ENCODE measurements around the gene MIS12. TPM values are rescaled to one million over a fixed set of nuclear protein-coding genes. Genes with fewer than 3 reads are reported as not detected.

Gene MIS12
- total and polyA plus RNA-seq, 2 of the 4 experiments (the other 2 are of a cell fraction): 7.5 to 11.7 TPM

DNA sequence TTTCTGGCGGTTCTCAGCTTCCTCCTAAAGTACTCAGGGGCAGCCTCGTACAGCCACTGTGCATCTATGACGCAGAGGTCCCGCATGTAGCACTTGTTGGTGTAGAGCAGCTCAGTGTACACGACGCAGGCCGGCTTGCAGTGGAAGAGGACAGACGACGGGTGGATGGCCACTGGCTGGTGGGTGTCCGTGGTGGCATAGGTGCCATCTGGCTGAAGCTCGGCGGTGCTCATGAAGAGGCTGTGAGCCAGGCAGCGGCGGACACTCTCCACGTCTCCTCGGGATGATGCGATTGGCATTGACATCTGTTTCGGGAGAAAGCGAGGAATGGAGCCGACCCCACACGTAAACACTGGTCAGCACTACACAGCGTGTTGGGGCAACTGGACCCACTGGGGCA is 42.2 kb upstream of the MIS12 start:
- dilution Hi-C loops (cut with HindIII; ENCODE audit: low sequenced_read_pairs, unreplicated experiment) (no loop called here), intact Hi-C loops (cut with micrococcal nuclease) (no loop called here), in situ Hi-C loops (cut with MboI; ENCODE audit: low sequenced_read_pairs) (loop anchor here (5.0 kb wide), 1 partner anchor 197 kb away; no protein-coding TSS in a partner anchor)
- no peaks in the 10 kb centered on the region for H3K9me1 ChIP-seq (ENCODE audit: insufficient read depth, low read length)
- H2BK20ac ChIP-seq (ENCODE audit: low read depth, low read length): no peak overlapping the region
- H3K14ac ChIP-seq (replicated peaks; ENCODE audit: low read depth, low read length): no peak overlapping the region
- no peak overlapping the region for H3K56ac ChIP-seq (ENCODE audit: extremely low read depth, insufficient read depth, low read length)
- no peak overlapping the region for H2BK15ac ChIP-seq (ENCODE audit: low read depth, low read length)
- no peak overlapping the region for H3K27ac ChIP-seq (ENCODE audit: insufficient read depth, low read length)
- TF ChIP-seq RAD21 (IDR thresholded peaks at IDR 0.05; ENCODE audit: low read length) (no peak), MAZ (IDR thresholded peaks at IDR 0.05; ENCODE audit: borderline replicate concordance, low read depth, low read length) (no peak), MXI1 (IDR thresholded peaks at IDR 0.05; ENCODE audit: borderline replicate concordance, low read depth, low read length) (no peak), POLR2A (IDR thresholded peaks at IDR 0.05; ENCODE audit: low read depth, low read length) (no peak), FOS (IDR thresholded peaks at IDR 0.05; ENCODE audit: low read depth, low read length) (no peak), SMC3 (IDR thresholded peaks at IDR 0.05; ENCODE audit: low read depth, low read length) (no peak), BHLHE40 (IDR thresholded peaks at IDR 0.05; ENCODE audit: low read depth, low read length) (no peak)
- TF ChIP-seq, protein P1, sequence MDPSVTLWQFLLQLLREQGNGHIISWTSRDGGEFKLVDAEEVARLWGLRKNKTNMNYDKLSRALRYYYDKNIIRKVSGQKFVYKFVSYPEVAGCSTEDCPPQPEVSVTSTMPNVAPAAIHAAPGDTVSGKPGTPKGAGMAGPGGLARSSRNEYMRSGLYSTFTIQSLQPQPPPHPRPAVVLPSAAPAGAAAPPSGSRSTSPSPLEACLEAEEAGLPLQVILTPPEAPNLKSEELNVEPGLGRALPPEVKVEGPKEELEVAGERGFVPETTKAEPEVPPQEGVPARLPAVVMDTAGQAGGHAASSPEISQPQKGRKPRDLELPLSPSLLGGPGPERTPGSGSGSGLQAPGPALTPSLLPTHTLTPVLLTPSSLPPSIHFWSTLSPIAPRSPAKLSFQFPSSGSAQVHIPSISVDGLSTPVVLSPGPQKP (IDR thresholded peaks at IDR 0.05; ENCODE audit: borderline replicate concordance, low read depth, low read length): no peak
- TF ChIP-seq, protein P2, sequence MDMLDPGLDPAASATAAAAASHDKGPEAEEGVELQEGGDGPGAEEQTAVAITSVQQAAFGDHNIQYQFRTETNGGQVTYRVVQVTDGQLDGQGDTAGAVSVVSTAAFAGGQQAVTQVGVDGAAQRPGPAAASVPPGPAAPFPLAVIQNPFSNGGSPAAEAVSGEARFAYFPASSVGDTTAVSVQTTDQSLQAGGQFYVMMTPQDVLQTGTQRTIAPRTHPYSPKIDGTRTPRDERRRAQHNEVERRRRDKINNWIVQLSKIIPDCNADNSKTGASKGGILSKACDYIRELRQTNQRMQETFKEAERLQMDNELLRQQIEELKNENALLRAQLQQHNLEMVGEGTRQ (IDR thresholded peaks at IDR 0.05; ENCODE audit: low read depth, low read length): no peak
- WGBS, 2 experiments (ENCODE audit: extremely low coverage in 2 of 2, insufficient read length in 1 of 2): 97% methylated on average over 9 of the region's 22 CpGs; no CpG with 5 or more reads in 1 of the 2 experiments
- peaks cover 8 to 20% of the 10 kb centered on the region in 2 experiments; a peak in 3 of 4 replicates for H3K79me1 ChIP-seq (ENCODE audit: low read depth in 1 of 2, low read length in 2 of 2)
- ChIA-PET POLR2A (ENCODE audit: unreplicated experiment) (no interaction called here), CTCF (no interaction called here)
- no peak overlapping the region for H2AFZ ChIP-seq (replicated peaks; ENCODE audit: low read length, poor library complexity)
- no peak overlapping the region for H2BK5ac ChIP-seq (ENCODE audit: low read depth, low read length, poor library complexity, severe bottlenecking)
- H3K27me3 ChIP-seq (ENCODE audit: control insufficient read depth, insufficient read depth, low read length): no peaks in the 10 kb centered on the region
- H3K18ac ChIP-seq (ENCODE audit: low read depth, low read length): no peak overlapping the region
- H3K9ac ChIP-seq (ENCODE audit: low read depth, low read length): no peak overlapping the region
- no peak overlapping the region for H3K4ac ChIP-seq (ENCODE audit: low read depth, low read length)
- no peak overlapping the region for H4K91ac ChIP-seq (ENCODE audit: insufficient read depth, low read depth, low read length)
- no peaks in the 10 kb centered on the region for H3K4me1 ChIP-seq (ENCODE audit: control insufficient read depth, insufficient read depth, low read length)
- H3K23ac ChIP-seq (ENCODE audit: low read depth, low read length): no peak overlapping the region
- H2AK5ac ChIP-seq (ENCODE audit: low read depth, low read length): no peak overlapping the region
- ATAC-seq (ENCODE audit: low read depth): no peak
- no peak overlapping the region for H3K4me3 ChIP-seq (ENCODE audit: insufficient read depth, low read depth, low read length)
- no peak overlapping the region for H4K5ac ChIP-seq (ENCODE audit: low read depth, low read length)
- no peak overlapping the region for H3K4me2 ChIP-seq (ENCODE audit: low read depth, low read length)
- no peak overlapping the region for H4K8ac ChIP-seq (ENCODE audit: low read depth in 2 of 2, low read length in 2 of 2)
- H4K20me1 ChIP-seq (ENCODE audit: insufficient read depth, low read length): no peaks in the 10 kb centered on the region
- H3K36me3 ChIP-seq (ENCODE audit: control insufficient read depth, insufficient read depth, low read length): peaks cover 33% of the 10 kb centered on the region
- no peaks in the 10 kb centered on the region for H3K9me3 ChIP-seq (ENCODE audit: control insufficient read depth, insufficient read depth, low read length)
- H2BK120ac ChIP-seq (ENCODE audit: low read depth, low read length): no peak overlapping the region
- no peak for DNase-seq
- no TSS peak for BruUV-seq (replicated peaks)
- no peak overlapping the region for H2AK9ac ChIP-seq (replicated peaks; ENCODE audit: low read depth, low read length, poor library complexity)

Measured in IMR-90 (cell line).